K562 (cell line): ENCODE data around the gene CDC6. TPM values are rescaled to one million over a fixed set of nuclear protein-coding genes. Genes with fewer than 3 reads are reported as not detected.
A peak's percentile ranks its signal among the peaks of the same experiment; 100 is the strongest.
"Not testable (repeated sequence)": the region's sequence is repeated elsewhere in the genome, so short reads cannot be mapped to it uniquely, and the experiment has no call there.

Source experiments
- ATAC-seq: fragments of 200-7000 bp; cut with Tn5 transposase; 3 replicates; pipeline ENCODE4 v1.9.1; 2020; ENCODE audit warnings: moderate library complexity
- BruUV-seq: library from RNA; stranded (reverse); fragments of 400-500 nt; replicated peaks from 2 replicates; lab custom pipeline; 2021; lab: Mats Ljungman, UMichigan
- CTCF ChIA-PET: fragments of 300-600 bp; formaldehyde crosslinking; extraction: SDS; loops from one replicate; lab custom pipeline; 2021; ENCODE audit warnings: low intra/inter-chr PET ratio; lab: Yijun Ruan, JAX
- POLR2A ChIA-PET: fragments of 300-600, 350-650 bp; sonication (Branson Sonifier 250); formaldehyde crosslinking; extraction: SDS; loops from one replicate; lab custom pipeline; 2021; ENCODE audit warnings: antibody characterized with exemption, inconsistent platforms; lab: Yijun Ruan, JAX
- DNase-seq, 4 experiments: peaks; one replicate each; pipeline versions ENCODE4 v3.0.0 to v3.0.0-alpha.2; 2011 to 2018; ENCODE audit warnings: low spot score in 3 of 4, mixed read lengths in 3 of 4; ENCODE audit errors: extremely low read depth in 1 of 4
- FAIRE-seq: peaks from 2 replicates; lab custom pipeline; 2011; peaks lifted over from hg19 to GRCh38; lab: Jason Lieb, UNC
- H2AFZ ChIP-seq: 2 replicates; pipeline ENCODE4 v1.6.0; 2011; ENCODE audit warnings: low read depth, low read length, control low read depth, inconsistent platforms
- H3K27ac ChIP-seq: fragments of 200-600 bp; 3 replicates; pipeline ENCODE4 v1.8.0; 2011; ENCODE audit warnings: low read depth, mild to moderate bottlenecking, control low read depth, inconsistent platforms, low read length, moderate library complexity, mixed read lengths; ENCODE audit errors: extremely low read depth
- H3K27me3 ChIP-seq, 2 experiments: fragments of 300-600 bp in 1 of 2; 2 replicates in 1 of 2; 3 replicates in 1 of 2; pipeline versions ENCODE4 v1.6.0 to v1.8.0; 2011; ENCODE audit warnings: inconsistent platforms in 2 of 2, low read length in 2 of 2, mild to moderate bottlenecking in 1 of 2, mixed read lengths in 1 of 2, moderate library complexity in 1 of 2; ENCODE audit not compliant: control insufficient read depth in 2 of 2, insufficient read depth in 2 of 2
- H3K36me3 ChIP-seq: fragments of 300-600 bp; 3 replicates; pipeline ENCODE4 v1.8.0; 2011; ENCODE audit warnings: mild to moderate bottlenecking, low read length, inconsistent platforms; ENCODE audit not compliant: control insufficient read depth, insufficient read depth
- H3K4me1 ChIP-seq, 2 experiments: fragments of 200-600 bp in 1 of 2; replicated peaks in 1 of 2; 2 replicates in 1 of 2; 3 replicates in 1 of 2; pipeline versions ENCODE4 v1.5.1 to v1.8.0; 2011; ENCODE audit warnings: inconsistent platforms in 2 of 2, low read length in 2 of 2, mild to moderate bottlenecking in 1 of 2, mixed read lengths in 1 of 2, moderate library complexity in 1 of 2; ENCODE audit not compliant: control insufficient read depth in 2 of 2, insufficient read depth in 2 of 2
- H3K4me2 ChIP-seq: 2 replicates; pipeline ENCODE4 v1.6.1; 2011; ENCODE audit warnings: low read length, control low read depth, inconsistent platforms, mixed read lengths; ENCODE audit not compliant: insufficient read depth
- H3K4me3 ChIP-seq: fragments of 200-600 bp; sonication (generic), shearing (Covaris generic); 2 replicates; pipeline ENCODE4 v1.5.1; 2016; ENCODE audit warnings: control low read depth, inconsistent platforms
- H3K79me2 ChIP-seq: fragments of 200-600 bp; 3 replicates; pipeline ENCODE4 v1.8.0; 2011; ENCODE audit warnings: low read length, inconsistent platforms; ENCODE audit not compliant: control insufficient read depth, insufficient read depth
- H3K9ac ChIP-seq, 2 experiments: 2 replicates each; pipeline versions ENCODE4 v1.6.0 to v1.6.1; 2011; ENCODE audit warnings: low read depth in 2 of 2, low read length in 2 of 2, control low read depth in 1 of 2, inconsistent platforms in 1 of 2, mild to moderate bottlenecking in 1 of 2, mixed read lengths in 1 of 2; ENCODE audit not compliant: insufficient read depth in 1 of 2
- H3K9me1 ChIP-seq: one replicate; pipeline ENCODE4 v1.6.0; 2011; ENCODE audit warnings: inconsistent platforms, mild to moderate bottlenecking, low read length, moderate library complexity; ENCODE audit not compliant: control insufficient read depth, insufficient read depth
- H3K9me3 ChIP-seq: replicated peaks from 2 replicates; pipeline ENCODE4 v1.5.1; 2011; ENCODE audit warnings: low read depth, low read length, inconsistent platforms; ENCODE audit not compliant: control insufficient read depth, insufficient read depth
- H4K20me1 ChIP-seq: replicated peaks from 2 replicates; pipeline ENCODE4 v1.6.1; 2011; ENCODE audit warnings: low read length, inconsistent platforms, mixed read lengths; ENCODE audit not compliant: control insufficient read depth, insufficient read depth
- HDAC2 ChIP-seq: fragments of 450-650 bp; IDR thresholded peaks from 2 replicates; pipeline ENCODE4 v1.6.1; 2016; ENCODE audit warnings: mild to moderate bottlenecking
- NFIC ChIP-seq: fragments of 450-650 bp; IDR thresholded peaks from 2 replicates; pipeline ENCODE4 v1.6.1; 2017; ENCODE audit warnings: mild to moderate bottlenecking, inconsistent platforms
- POLR2A ChIP-seq: fragments of 450-650 bp; conservative IDR thresholded peaks from 2 replicates; pipeline ENCODE4 v1.6.1; 2016
- POLR2AphosphoS5 ChIP-seq: IDR thresholded peaks from 2 replicates; pipeline ENCODE4 v1.6.1; 2011; ENCODE audit warnings: mild to moderate bottlenecking, low read depth, low read length, moderate library complexity; ENCODE audit not compliant: control insufficient read depth, insufficient read depth
- WGBS: fragments of 100-300 bp; shearing (Covaris generic); methylation state at CpG from one replicate; pipeline ENCODE4 v1.1.6; 2016; ENCODE audit warnings: low coverage, mixed read lengths; ENCODE audit not compliant: insufficient coverage; ENCODE audit errors: missing lambda C conversion rate; 5-methylcytosine and 5-hydroxymethylcytosine counted together
- in situ Hi-C: fragments of 300-500 bp; cut with MboI; formaldehyde crosslinking; loops from 4 replicates; pipeline ENCODE4 v1.15.0; 2018; ENCODE audit warnings: inconsistent platforms, mixed read lengths
- intact Hi-C: fragments of 100-400 bp; cut with micrococcal nuclease; formaldehyde crosslinking; loops from 2 replicates; pipeline ENCODE4 v1.14.2; 2022
- polyA plus RNA-seq, 8 experiments: library from polyadenylated mRNA; depleted of rRNA in 4 of 8; stranded (reverse) in 5 of 8; unstranded in 3 of 8; fragments of >200 nt; fragmentation: Nextera tagmentation in 2 of 8; fragmentation: Illumina TruSeq in 1 of 8; extraction: Ambion mirVana in 2 of 8; extraction: Trizol in 1 of 8; gene quantifications; 2 replicates each; pipeline versions ENCODE4 v1.2.1 to v1.2.3, GENCODE V29; 2011 to 2014; ENCODE audit warnings: inconsistent platforms in 1 of 8, missing spikeins in 1 of 8
- total RNA-seq, 7 experiments: library from RNA; depleted of rRNA in 6 of 7; stranded (reverse); fragments of >200 nt in 6 of 7; fragmentation: Illumina TruSeq in 2 of 7; extraction: Trizol in 2 of 7; gene quantifications; 2 replicates each; pipeline versions ENCODE4 v1.2.1 to v1.2.3, GENCODE V29; 2011 to 2021; ENCODE audit warnings: low replicate concordance in 1 of 7

CDC6 gene
- total and polyA plus RNA-seq, 9 of the 15 experiments (the other 6 are each of a cell fraction or from before 2014, with no cell fraction given) = 29.6 to 141 (median 106) TPM

GRCh38 chr17:40303708-40304551, 16.3 kb downstream of the CDC6 start:
- Histone ChIP-seq H3K9ac (no peak overlapping the region), H3K4me3 (no peak overlapping the region), H2AFZ (no peak overlapping the region), H4K20me1 (no peaks in the 10 kb centered on the region), H3K79me2 (no peaks in the 10 kb centered on the region; the same call in 2 of the 3 replicates), H3K9me3 (no peaks in the 10 kb centered on the region), H3K4me1 (peaks cover 26 to 29% of the 10 kb centered on the region in 2 experiments), H3K27me3 (no peaks in the 10 kb centered on the region), H3K4me2 (no peak overlapping the region), H3K36me3 (peaks cover 60% of the 10 kb centered on the region), H3K27ac (no peak overlapping the region), H3K9me1 (no peaks in the 10 kb centered on the region)
- in situ Hi-C loops (loop anchor here (5.0 kb wide), 1 partner anchor 48 kb away; no protein-coding TSS in a partner anchor), intact Hi-C loops (loop anchor here (1.0 to 10.0 kb wide), 2 partner anchors 51 to 231 kb away; no protein-coding TSS in a partner anchor)
- 78% methylated on average over 5 of the region's 5 CpGs for WGBS
- CTCF ChIA-PET = interaction anchor here (1.0 to 3.7 kb wide), 7 partner anchors 16 to 256 kb away, joined by 3 to 90 read pairs (median 4); partner anchors contain the start of gene CDC6
- no peak for FAIRE-seq
- no peak for DNase-seq
- BruUV-seq = no TSS peak
- ATAC-seq = no peak
- TF ChIP-seq POLR2A (peak; percentile 14), POLR2AphosphoS5 (0 out of 2 replicates have a peak, but pooled peaks have one; percentile 19), HDAC2 (no peak), NFIC (peak; percentile 86)
- POLR2A ChIA-PET = interaction anchor here (0.5 to 2.0 kb wide), 6 partner anchors 8 to 591 kb away, joined by 3 to 7 read pairs (median 4); no protein-coding TSS in a partner anchor

- in situ Hi-C loops = loop anchor here (5.0 kb wide), 1 partner anchor 48 kb away; no protein-coding TSS in a partner anchor
- not testable (repeated sequence) for H3K9me1 ChIP-seq, BruUV-seq, H2AFZ ChIP-seq, H4K20me1 ChIP-seq, H3K9me3 ChIP-seq, H3K9ac ChIP-seq, FAIRE-seq, H3K27me3 ChIP-seq, H3K79me2 ChIP-seq, ATAC-seq, H3K4me2 ChIP-seq, DNase-seq, H3K4me3 ChIP-seq, H3K27ac ChIP-seq
- 93% methylated on average over 5 of the region's 5 CpGs for WGBS
- POLR2A ChIA-PET = interaction anchor here (0.6 to 2.0 kb wide), 4 partner anchors 14 to 68 kb away, joined by 3 to 7 read pairs (median 4); no protein-coding TSS in a partner anchor
- CTCF ChIA-PET = interaction anchor here (1.4 kb wide), 1 partner anchor 17 kb away, joined by 3 read pairs; the partner anchor contains the start of gene CDC6
- Histone ChIP-seq H3K36me3 (peaks cover 54% of the 10 kb centered on the region), H3K4me1 (peaks cover 31 to 35% of the 10 kb centered on the region in 2 experiments)
- intact Hi-C loops = loop anchor here (10.0 kb wide), 1 partner anchor 230 kb away; no protein-coding TSS in a partner anchor
Measured at GRCh38 chr17:40304552-40304863, 16.8 kb downstream of the CDC6 start.
